CD14-positive monocyte (primary cell): ENCODE measurements around the gene ASPSCR1. TPM values are rescaled to one million over a fixed set of nuclear protein-coding genes. Genes with fewer than 3 reads are reported as not detected.

Experiments used
- DNase-seq, 3 donors: peaks; one replicate each; pipeline ENCODE4 v3.0.0-alpha.2; 2011 to 2022
- H2AFZ ChIP-seq: 2 replicates; pipeline ENCODE4 v1.6.0; 2012; ENCODE audit warnings: mild to moderate bottlenecking, low read depth, low read length, inconsistent platforms; ENCODE audit not compliant: insufficient read depth, poor library complexity, severe bottlenecking
- H3K27ac ChIP-seq, 2 donors: 1 replicate in 1 of 2; 2 replicates in 1 of 2; pipeline ENCODE4 v1.5.1; 2012 to 2013; ENCODE audit warnings: low read length in 2 of 2, control low read depth in 1 of 2, inconsistent platforms in 1 of 2, low read depth in 1 of 2, mild to moderate bottlenecking in 1 of 2
- H3K27me3 ChIP-seq, 2 donors: one replicate each; pipeline versions ENCODE4 v1.6.0 to v1.6.1; 2011 to 2013; ENCODE audit warnings: low read length in 2 of 2; ENCODE audit not compliant: control insufficient read depth in 2 of 2, insufficient read depth in 2 of 2
- H3K36me3 ChIP-seq, 2 donors: replicated peaks in 1 of 2; 1 replicate in 1 of 2; 2 replicates in 1 of 2; pipeline versions ENCODE4 v1.5.1 to v1.6.1; 2012 to 2013; ENCODE audit warnings: low read length in 2 of 2, control low read depth in 1 of 2, inconsistent platforms in 1 of 2, mild to moderate bottlenecking in 1 of 2; ENCODE audit not compliant: insufficient read depth in 2 of 2, control insufficient read depth in 1 of 2
- H3K4me1 ChIP-seq, 2 donors: 1 replicate in 1 of 2; 2 replicates in 1 of 2; pipeline versions ENCODE4 v1.5.1 to v1.6.1; 2012 to 2013; ENCODE audit warnings: low read length in 2 of 2, control low read depth in 1 of 2, inconsistent platforms in 1 of 2, mild to moderate bottlenecking in 1 of 2, moderate library complexity in 1 of 2; ENCODE audit not compliant: insufficient read depth in 2 of 2, control insufficient read depth in 1 of 2
- H3K4me2 ChIP-seq: replicated peaks from 2 replicates; pipeline ENCODE3; 2012; ENCODE audit warnings: low read length, moderate library complexity, mild to moderate bottlenecking; ENCODE audit not compliant: poor library complexity, severe bottlenecking; ENCODE audit errors: extremely low read depth
- H3K4me3 ChIP-seq, 3 experiments: fragments of 200-600 bp in 1 of 3; sonication (generic) in 1 of 3; replicated peaks in 1 of 3; 1 replicate in 2 of 3; 2 replicates in 1 of 3; pipeline ENCODE4 v1.5.1; 2011 to 2013; ENCODE audit warnings: low read length in 3 of 3, mild to moderate bottlenecking in 3 of 3, control low read depth in 2 of 3, low read depth in 2 of 3, inconsistent platforms in 1 of 3, moderate library complexity in 1 of 3
- H3K79me2 ChIP-seq: 2 replicates; pipeline ENCODE4 v1.6.0; 2012; ENCODE audit warnings: mild to moderate bottlenecking, control low read depth, inconsistent platforms, low read length, moderate library complexity; ENCODE audit not compliant: insufficient read depth
- H3K9ac ChIP-seq: 2 replicates; pipeline ENCODE4 v1.6.0; 2017; ENCODE audit warnings: low read length, mild to moderate bottlenecking; ENCODE audit not compliant: insufficient read depth, poor library complexity, severe bottlenecking
- H3K9me3 ChIP-seq, 2 donors: replicated peaks in 1 of 2; 1 replicate in 1 of 2; 2 replicates in 1 of 2; pipeline versions ENCODE4 v1.5.1 to v1.6.1; 2012 to 2013; ENCODE audit warnings: low read length in 2 of 2, control low read depth in 1 of 2; ENCODE audit not compliant: control insufficient read depth in 1 of 2, insufficient read depth in 1 of 2
- H4K20me1 ChIP-seq: 2 replicates; pipeline ENCODE4 v1.6.0; 2012; ENCODE audit warnings: mild to moderate bottlenecking, low read length, control low read depth, moderate library complexity; ENCODE audit not compliant: insufficient read depth
- H3K27ac Mint-ChIP-seq, 7 donors: one replicate each; pipeline ENCODE4 v1.8.0; 2020; ENCODE audit warnings: mild to moderate bottlenecking in 7 of 7, mixed read lengths in 7 of 7, moderate library complexity in 6 of 7, inconsistent platforms in 2 of 7
- H3K27me3 Mint-ChIP-seq, 3 donors: one replicate each; pipeline ENCODE4 v1.8.0; 2021 to 2022; ENCODE audit warnings: low read depth in 3 of 3, mild to moderate bottlenecking in 3 of 3, mixed read lengths in 3 of 3, moderate library complexity in 3 of 3, inconsistent platforms in 1 of 3
- H3K36me3 Mint-ChIP-seq, 2 donors: one replicate each; pipeline ENCODE4 v1.8.0; 2020; ENCODE audit warnings: mixed read lengths in 2 of 2, inconsistent platforms in 1 of 2, mild to moderate bottlenecking in 1 of 2
- H3K4me1 Mint-ChIP-seq: one replicate; pipeline ENCODE4 v1.8.0; 2020; ENCODE audit warnings: mild to moderate bottlenecking, mixed read lengths
- H3K4me3 Mint-ChIP-seq, 2 donors: one replicate each; pipeline ENCODE4 v1.8.0; 2020; ENCODE audit warnings: mild to moderate bottlenecking in 2 of 2, mixed read lengths in 2 of 2, moderate library complexity in 1 of 2
- H3K9me3 Mint-ChIP-seq, 7 donors: one replicate each; pipeline ENCODE4 v1.8.0; 2020 to 2022; ENCODE audit warnings: mixed read lengths in 7 of 7, mild to moderate bottlenecking in 6 of 7, moderate library complexity in 6 of 7, inconsistent platforms in 2 of 7
- CTCF ChIP-seq: fragments of 200-600 bp; IDR thresholded peaks from one replicate; pipeline ENCODE4 v1.8.0; 2022; ENCODE audit warnings: antibody characterized with exemption, mild to moderate bottlenecking
- WGBS: methylation state at CpG from one replicate; pipeline ENCODE4 v1.1.5; 2013; ENCODE audit warnings: missing lambda C conversion rate; ENCODE audit not compliant: insufficient coverage; 5-methylcytosine and 5-hydroxymethylcytosine counted together
- intact Hi-C, 2 donors: fragments of 100-400 bp; cut with micrococcal nuclease; formaldehyde crosslinking; loops; one replicate each; pipeline versions ENCODE4 v1.15.0 to v1.15.1; 2023
- polyA plus RNA-seq, 3 donors: library from polyadenylated mRNA; depleted of rRNA in 1 of 3; unstranded in 2 of 3; stranded (reverse) in 1 of 3; fragments of 300-500 nt in 2 of 3; fragments of >200 nt in 1 of 3; fragmentation: Illumina TruSeq in 2 of 3; gene quantifications; 1 replicate in 2 of 3; 2 replicates in 1 of 3; pipeline ENCODE4 v1.2.3, GENCODE V29; 2012 to 2021

The ASPSCR1 gene
- polyA plus RNA-seq, 3 donors = 25.5 to 31.9 (median 25.6) TPM

- Mint-ChIP-seq H3K9me3 (no peaks in the 10 kb centered on the region), H3K36me3 (peaks cover 2 to 14% of the 10 kb centered on the region in 2 donors), H3K4me1 (no peaks in the 10 kb centered on the region), H3K4me3 (no peak overlapping the region), H3K27ac (no peak overlapping the region), H3K27me3 (peaks cover 2 to 4% (median 2%) of the 10 kb centered on the region in 3 donors)
- Histone ChIP-seq H3K4me2 (no peak overlapping the region), H3K9ac (no peak overlapping the region), H2AFZ (no peak overlapping the region), H4K20me1 (peaks cover 7% of the 10 kb centered on the region), H3K9me3 (no peaks in the 10 kb centered on the region), H3K27me3 (no peaks in the 10 kb centered on the region), H3K27ac (no peak overlapping the region), H3K4me1 (no peaks in the 10 kb centered on the region), H3K4me3 (no peak overlapping the region), H3K36me3 (peaks cover 9% of the 10 kb centered on the region in 2 donors), H3K79me2 (no peaks in the 10 kb centered on the region)
- no peak for DNase-seq
- TF ChIP-seq CTCF = no peak
- 94% methylated on average over 5 of the region's 6 CpGs for WGBS
- intact Hi-C loops = no loop called here
Observed at GRCh38 chr17:82007228-82007494, 29.7 kb downstream of the ASPSCR1 start.

- no peak for TF ChIP-seq CTCF
- Mint-ChIP-seq H3K27ac (no peak overlapping the region), H3K9me3 (no peaks in the 10 kb centered on the region), H3K27me3 (peaks cover 2 to 4% (median 2%) of the 10 kb centered on the region in 3 donors), H3K4me3 (no peak overlapping the region), H3K4me1 (no peaks in the 10 kb centered on the region), H3K36me3 (peaks cover 2 to 14% of the 10 kb centered on the region in 2 donors)
- H3K4me3 ChIP-seq = no peak overlapping the region
- no peak overlapping the region for H3K4me2 ChIP-seq
- H3K9me3 ChIP-seq = no peaks in the 10 kb centered on the region
- H3K36me3 ChIP-seq = peaks cover 9 to 11% of the 10 kb centered on the region in 2 donors
- H3K27me3 ChIP-seq = no peaks in the 10 kb centered on the region
- H4K20me1 ChIP-seq = peaks cover 7% of the 10 kb centered on the region
- no peak overlapping the region for H3K9ac ChIP-seq
- no peak overlapping the region for H3K27ac ChIP-seq
- no peaks in the 10 kb centered on the region for H3K4me1 ChIP-seq
- no peak overlapping the region for H2AFZ ChIP-seq
- no peaks in the 10 kb centered on the region for H3K79me2 ChIP-seq
- 90% methylated on average over 30 of the region's 30 CpGs for WGBS
- no peak for DNase-seq
- intact Hi-C loops = no loop called here
Observed at GRCh38 chr17:82007495-82008257, 30.2 kb downstream of the ASPSCR1 start.
